Stomach smooth muscle (tissue), 2 donors: Measurements from ENCODE around the gene NR3C2.

Experiments used
- H3K27ac ChIP-seq: one replicate; pipeline ENCODE4 v1.7.0; 2013; ENCODE audit warnings: mild to moderate bottlenecking, low read length, inconsistent platforms
- H3K27me3 ChIP-seq, 2 donors: one replicate each; pipeline ENCODE4 v1.7.0; 2013; ENCODE audit warnings: low read length in 2 of 2; ENCODE audit not compliant: insufficient read depth in 2 of 2, control insufficient read depth in 1 of 2
- H3K36me3 ChIP-seq, 2 donors: one replicate each; pipeline ENCODE4 v1.7.0; 2013; ENCODE audit warnings: low read length in 2 of 2; ENCODE audit not compliant: control insufficient read depth in 2 of 2, insufficient read depth in 2 of 2
- H3K4me1 ChIP-seq: one replicate; pipeline ENCODE4 v1.7.0; 2013; ENCODE audit warnings: low read length; ENCODE audit not compliant: control insufficient read depth, insufficient read depth
- H3K4me3 ChIP-seq, 2 donors: one replicate each; pipeline ENCODE4 v1.7.0; 2013; ENCODE audit warnings: low read length in 2 of 2
- H3K9ac ChIP-seq, 2 donors: one replicate each; pipeline ENCODE4 v1.7.0; 2013; ENCODE audit warnings: low read length in 2 of 2, mild to moderate bottlenecking in 1 of 2
- H3K9me3 ChIP-seq, 2 donors: one replicate each; pipeline ENCODE4 v1.7.0; 2013; ENCODE audit warnings: low read length in 2 of 2; ENCODE audit not compliant: control insufficient read depth in 2 of 2
- donor health status: healthy.
- donor health status: Pancreatic carcinoma.

Gene NR3C2

GRCh38 chr4:148048598-148048997, 393.6 kb downstream of the NR3C2 start:
- Histone ChIP-seq H3K36me3 (peaks cover 0 to 6% of the 10 kb centered on the region in 2 donors), H3K4me3 (no peak overlapping the region), H3K27me3 (no peaks in the 10 kb centered on the region), H3K9me3 (no peaks in the 10 kb centered on the region), H3K9ac (no peak overlapping the region), H3K27ac (no peak overlapping the region), H3K4me1 (peaks cover 23% of the 10 kb centered on the region)

- Histone ChIP-seq H3K36me3 (peaks cover 0 to 6% of the 10 kb centered on the region in 2 donors), H3K27ac (no peak overlapping the region), H3K4me1 (peaks cover 11% of the 10 kb centered on the region), H3K9ac (no peak overlapping the region), H3K9me3 (no peaks in the 10 kb centered on the region), H3K27me3 (no peaks in the 10 kb centered on the region), H3K4me3 (no peak overlapping the region)
Observed at GRCh38 chr4:148044912-148045352, 397.3 kb downstream of the NR3C2 start.

DNA sequence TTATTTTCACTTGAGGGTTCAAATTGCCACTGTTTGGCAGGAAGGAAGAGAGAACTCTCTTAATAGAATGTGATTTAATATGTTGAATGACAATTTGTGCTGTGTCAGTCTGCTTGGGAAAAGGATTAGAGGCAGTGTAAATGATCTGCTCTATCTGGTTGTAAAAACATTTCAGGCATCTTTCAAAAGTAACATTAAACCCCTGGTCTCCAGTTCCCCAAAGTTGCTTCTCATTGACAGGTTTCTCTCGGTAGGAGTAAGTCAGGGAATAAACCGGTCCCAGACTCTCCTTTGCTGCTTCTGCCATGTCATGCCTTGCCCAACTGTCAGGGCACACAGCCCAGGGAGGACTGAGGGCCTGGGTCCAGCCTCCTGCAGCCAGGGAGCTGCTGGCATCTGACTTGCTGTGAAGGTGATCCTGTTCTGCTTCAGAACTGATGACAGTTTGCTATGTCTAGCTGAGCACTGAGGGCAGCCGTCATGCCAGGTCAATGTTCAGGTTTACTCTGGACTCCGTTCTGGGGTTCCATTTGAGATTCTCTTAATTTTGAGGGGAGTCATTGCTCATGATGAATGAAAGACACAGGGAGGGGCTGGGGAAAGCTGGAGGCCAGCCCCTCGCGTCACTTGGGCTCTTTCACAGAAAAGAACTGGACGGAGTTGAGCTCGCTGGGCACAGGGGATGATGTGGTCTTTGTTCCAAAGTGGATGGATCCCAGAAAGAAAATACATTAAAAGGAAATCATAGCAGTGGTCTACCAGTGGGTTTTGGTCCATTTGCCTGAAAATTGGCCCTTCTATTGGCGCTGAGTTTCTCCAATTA, 397.9 kb downstream of the NR3C2 start:
- Histone ChIP-seq H3K4me3 (no peak overlapping the region), H3K27ac (no peak overlapping the region), H3K9ac (no peak overlapping the region), H3K36me3 (peaks cover 0 to 6% of the 10 kb centered on the region in 2 donors), H3K27me3 (no peaks in the 10 kb centered on the region), H3K9me3 (no peaks in the 10 kb centered on the region), H3K4me1 (peaks cover 11% of the 10 kb centered on the region)

DNA sequence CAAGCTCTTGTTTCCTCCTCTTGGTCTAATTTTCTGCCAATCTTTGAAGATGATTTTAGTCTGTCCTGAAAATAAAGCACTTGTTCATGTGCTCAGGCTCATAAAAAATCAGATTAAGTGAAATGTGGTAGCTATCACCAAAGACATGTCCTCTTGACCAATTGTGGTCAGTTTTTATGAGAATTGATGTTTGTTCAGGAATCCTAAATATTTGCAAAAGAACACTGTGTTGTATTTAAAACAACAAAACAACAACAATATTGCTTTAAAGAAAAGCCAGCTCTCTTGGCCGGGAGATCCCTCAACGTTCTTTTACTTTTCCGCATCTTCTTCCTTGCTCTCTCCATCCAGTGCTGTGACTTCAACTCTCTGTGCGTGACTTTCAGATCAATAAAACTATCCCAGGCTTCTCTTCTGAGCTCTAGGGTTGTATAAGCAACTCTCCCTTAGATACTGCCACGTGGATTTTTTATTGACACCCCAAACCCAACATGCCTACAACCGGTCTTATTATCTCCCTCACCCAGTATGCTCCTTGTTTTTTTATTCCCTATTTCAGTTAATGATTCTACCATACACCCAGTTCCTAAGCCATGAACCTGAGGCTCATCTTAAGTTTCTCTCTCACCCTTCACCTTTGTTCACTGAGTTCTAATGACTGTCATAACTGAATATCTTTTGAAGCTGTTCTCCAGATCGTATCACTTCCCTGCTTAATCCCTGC, 400.4 kb downstream of the NR3C2 start:
- Histone ChIP-seq H3K4me3 (no peak overlapping the region), H3K9ac (no peak overlapping the region), H3K27ac (no peak overlapping the region), H3K27me3 (no peaks in the 10 kb centered on the region), H3K4me1 (peaks cover 11% of the 10 kb centered on the region), H3K9me3 (no peaks in the 10 kb centered on the region), H3K36me3 (peaks cover 0 to under 1% of the 10 kb centered on the region in 2 donors)

GRCh38 chr4:148034813-148035212, 407.4 kb downstream of the NR3C2 start:
- Histone ChIP-seq H3K36me3 (no peaks in the 10 kb centered on the region), H3K4me1 (peaks cover 4% of the 10 kb centered on the region), H3K27ac (no peak overlapping the region), H3K9me3 (no peaks in the 10 kb centered on the region), H3K9ac (no peak overlapping the region), H3K27me3 (no peaks in the 10 kb centered on the region), H3K4me3 (no peak overlapping the region)

- no peak overlapping the region for H3K4me3 ChIP-seq
- peaks cover 7% of the 10 kb centered on the region for H3K4me1 ChIP-seq
- no peak overlapping the region for H3K27ac ChIP-seq
- peaks cover 0 to 4% of the 10 kb centered on the region in 2 donors for H3K36me3 ChIP-seq
- no peak overlapping the region for H3K9ac ChIP-seq
- no peaks in the 10 kb centered on the region for H3K9me3 ChIP-seq
- no peaks in the 10 kb centered on the region for H3K27me3 ChIP-seq
Observed at GRCh38 chr4:148030193-148030873, 411.9 kb downstream of the NR3C2 start.

DNA sequence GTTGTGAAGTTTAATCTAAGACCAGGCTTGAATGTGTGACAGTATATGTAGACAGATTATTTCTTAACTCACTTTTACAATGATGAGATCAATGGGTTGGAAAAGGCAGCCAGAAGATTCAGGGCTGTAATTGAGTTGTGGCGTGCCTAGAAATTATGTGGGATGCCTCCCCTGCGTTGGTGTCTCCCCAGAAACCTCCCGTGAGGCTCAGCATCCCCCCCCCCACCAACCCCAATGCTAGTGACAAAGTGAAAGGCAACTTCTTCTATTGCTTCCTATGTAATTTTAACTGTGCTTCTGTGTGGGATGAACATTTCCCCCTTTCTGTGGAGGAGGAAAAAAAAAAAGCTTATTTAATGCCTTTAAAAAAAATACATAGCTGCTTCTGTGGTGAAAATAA, 412.4 kb downstream of the NR3C2 start:
- Histone ChIP-seq H3K36me3 (peaks cover 0 to 5% of the 10 kb centered on the region in 2 donors), H3K4me3 (no peak overlapping the region), H3K9ac (no peak overlapping the region), H3K27ac (no peak overlapping the region), H3K4me1 (peaks cover 7% of the 10 kb centered on the region), H3K27me3 (no peaks in the 10 kb centered on the region), H3K9me3 (no peaks in the 10 kb centered on the region)
